ENCODE data around the gene SRGAP3. TPM values are rescaled to one million over a fixed set of nuclear protein-coding genes. Genes with fewer than 3 reads are reported as not detected.

SRGAP3 gene
- total RNA-seq, 1 donor from 2014 or later = 3.9 TPM

GRCh38 chr3:9023226-9023590 is 226.2 kb downstream of the SRGAP3 start:
- H3K4me1 Mint-ChIP-seq (ENCODE audit: low read depth, unreplicated experiment) = peaks cover 5% of the 10 kb centered on the region
- Histone ChIP-seq H3K4me2 (ENCODE audit: low read length) (no peak overlapping the region), H3K27ac (ENCODE audit: low read depth, low read length) (no peak overlapping the region), H3K4me3 (ENCODE audit: insufficient read depth, low read depth, low read length) (no peak overlapping the region), H3K9me3 (ENCODE audit: insufficient read depth, low read depth, low read length) (no peaks in the 10 kb centered on the region), H3K9ac (ENCODE audit: low read length) (no peak overlapping the region), H4K20me1 (ENCODE audit: insufficient read depth, low read length) (no peaks in the 10 kb centered on the region), H3K27me3 (ENCODE audit: insufficient read depth, low read length) (peaks cover 12% of the 10 kb centered on the region), H2AFZ (ENCODE audit: low read depth, low read length) (no peak overlapping the region), H3K4me1 (ENCODE audit: insufficient read depth, low read length) (no peaks in the 10 kb centered on the region), H3K36me3 (ENCODE audit: insufficient read depth, low read length) (no peaks in the 10 kb centered on the region), H3K79me2 (ENCODE audit: insufficient read depth, low read length) (no peaks in the 10 kb centered on the region)
- FAIRE-seq (no peak), DNase-seq (ENCODE audit: low read depth) (no peak)
- TF ChIP-seq EZH2 (IDR thresholded peaks at IDR 0.05; ENCODE audit: insufficient read depth, low read length) = no peak
- no peak for TF ChIP-seq CTCF (IDR thresholded peaks at IDR 0.05; ENCODE audit: insufficient read depth, low read depth, low read length)
- H3K27ac Mint-ChIP-seq (ENCODE audit: unreplicated experiment) = no peak overlapping the region
- no peak overlapping the region for H3K4me3 Mint-ChIP-seq (ENCODE audit: unreplicated experiment)
- H3K36me3 Mint-ChIP-seq (ENCODE audit: low read depth, unreplicated experiment) = peaks cover 2% of the 10 kb centered on the region
- H3K9me3 Mint-ChIP-seq (ENCODE audit: unreplicated experiment) = no peaks in the 10 kb centered on the region
- peaks cover 10% of the 10 kb centered on the region for H3K27me3 Mint-ChIP-seq (ENCODE audit: low read depth, unreplicated experiment)

- Histone ChIP-seq H3K27me3 (ENCODE audit: insufficient read depth, low read length) (peaks cover 12% of the 10 kb centered on the region), H3K4me2 (ENCODE audit: low read length) (no peak overlapping the region), H4K20me1 (ENCODE audit: insufficient read depth, low read length) (no peaks in the 10 kb centered on the region), H3K79me2 (ENCODE audit: insufficient read depth, low read length) (no peaks in the 10 kb centered on the region), H3K36me3 (ENCODE audit: insufficient read depth, low read length) (no peaks in the 10 kb centered on the region), H3K4me3 (ENCODE audit: insufficient read depth, low read depth, low read length) (no peak overlapping the region), H2AFZ (ENCODE audit: low read depth, low read length) (no peak overlapping the region), H3K27ac (ENCODE audit: low read depth, low read length) (no peak overlapping the region), H3K9me3 (ENCODE audit: insufficient read depth, low read depth, low read length) (no peaks in the 10 kb centered on the region), H3K9ac (ENCODE audit: low read length) (no peak overlapping the region), H3K4me1 (ENCODE audit: insufficient read depth, low read length) (no peaks in the 10 kb centered on the region)
- no peak for DNase-seq (ENCODE audit: low read depth)
- no peak for FAIRE-seq
- Mint-ChIP-seq H3K9me3 (ENCODE audit: unreplicated experiment) (no peaks in the 10 kb centered on the region), H3K4me3 (ENCODE audit: unreplicated experiment) (no peak overlapping the region), H3K36me3 (ENCODE audit: low read depth, unreplicated experiment) (peaks cover 2% of the 10 kb centered on the region), H3K4me1 (ENCODE audit: low read depth, unreplicated experiment) (peaks cover 5% of the 10 kb centered on the region), H3K27ac (ENCODE audit: unreplicated experiment) (no peak overlapping the region), H3K27me3 (ENCODE audit: low read depth, unreplicated experiment) (peaks cover 6% of the 10 kb centered on the region)
- TF ChIP-seq EZH2 (IDR thresholded peaks at IDR 0.05; ENCODE audit: insufficient read depth, low read length) = no peak
- no peak for TF ChIP-seq CTCF (IDR thresholded peaks at IDR 0.05; ENCODE audit: insufficient read depth, low read depth, low read length)
Measured at GRCh38 chr3:9022305-9023225, 226.9 kb downstream of the SRGAP3 start.
